ENCODE data around the gene INO80E. TPM values are rescaled to one million over a fixed set of nuclear protein-coding genes. Genes with fewer than 3 reads are reported as not detected.

The INO80E gene
- total and polyA plus RNA-seq, 9 donors: 23.8 to 81.6 (median 55.5) TPM

DNA sequence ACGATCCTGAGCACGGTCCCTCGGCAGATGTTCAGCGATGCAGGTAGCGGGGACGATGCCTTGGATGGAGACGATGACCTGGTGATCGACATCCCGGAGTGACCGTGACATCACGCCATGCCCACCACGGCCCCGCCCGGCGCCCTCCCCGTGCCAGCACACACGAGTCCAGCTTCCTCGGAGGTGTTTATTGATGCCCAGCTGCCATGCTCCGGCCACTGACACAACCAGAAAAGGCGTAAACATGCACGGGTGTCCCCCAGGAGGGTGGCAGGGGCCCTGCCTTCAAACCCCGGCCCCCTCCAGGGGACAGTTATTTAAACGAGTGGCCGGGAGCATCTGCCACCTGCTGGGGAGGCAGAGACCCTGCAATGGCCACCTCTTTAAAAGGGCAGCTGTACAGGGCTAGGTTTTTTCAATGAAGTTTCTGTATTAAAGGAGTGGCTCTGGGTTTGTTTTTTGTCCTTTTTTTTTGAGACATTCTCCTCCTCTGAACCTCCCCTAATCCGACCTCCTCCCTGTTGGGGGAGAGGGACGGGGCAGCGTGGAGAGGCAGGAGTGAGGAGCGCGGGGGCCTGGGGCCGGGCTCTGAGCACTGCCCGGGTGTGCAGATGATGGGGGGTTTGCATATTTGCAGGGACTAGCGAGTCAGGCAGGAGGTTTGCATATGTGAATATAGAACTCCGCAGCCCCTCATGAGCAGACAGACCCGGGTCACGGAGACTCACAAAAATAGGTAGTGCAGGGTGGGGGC is 9.5 kb downstream of the INO80E start:
- no peaks in the 10 kb centered on the region for H3K36me3 ChIP-seq
- DNase-seq: peak in 1 of 5 donors; percentile 46
- WGBS, 3 donors: 43 to 55% (median 46%) methylated on average over 35 of the region's 35 CpGs
- H3K4me1 ChIP-seq (ENCODE audit: insufficient read depth): peaks cover 2% of the 10 kb centered on the region
- no peak for TF ChIP-seq POLR2A (IDR thresholded peaks at IDR 0.05)
- TF ChIP-seq, protein P1, sequence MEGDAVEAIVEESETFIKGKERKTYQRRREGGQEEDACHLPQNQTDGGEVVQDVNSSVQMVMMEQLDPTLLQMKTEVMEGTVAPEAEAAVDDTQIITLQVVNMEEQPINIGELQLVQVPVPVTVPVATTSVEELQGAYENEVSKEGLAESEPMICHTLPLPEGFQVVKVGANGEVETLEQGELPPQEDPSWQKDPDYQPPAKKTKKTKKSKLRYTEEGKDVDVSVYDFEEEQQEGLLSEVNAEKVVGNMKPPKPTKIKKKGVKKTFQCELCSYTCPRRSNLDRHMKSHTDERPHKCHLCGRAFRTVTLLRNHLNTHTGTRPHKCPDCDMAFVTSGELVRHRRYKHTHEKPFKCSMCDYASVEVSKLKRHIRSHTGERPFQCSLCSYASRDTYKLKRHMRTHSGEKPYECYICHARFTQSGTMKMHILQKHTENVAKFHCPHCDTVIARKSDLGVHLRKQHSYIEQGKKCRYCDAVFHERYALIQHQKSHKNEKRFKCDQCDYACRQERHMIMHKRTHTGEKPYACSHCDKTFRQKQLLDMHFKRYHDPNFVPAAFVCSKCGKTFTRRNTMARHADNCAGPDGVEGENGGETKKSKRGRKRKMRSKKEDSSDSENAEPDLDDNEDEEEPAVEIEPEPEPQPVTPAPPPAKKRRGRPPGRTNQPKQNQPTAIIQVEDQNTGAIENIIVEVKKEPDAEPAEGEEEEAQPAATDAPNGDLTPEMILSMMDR (IDR thresholded peaks at IDR 0.05): peak; percentile 24 to 76 (median 65)
- no peaks in the 10 kb centered on the region for H3K27me3 ChIP-seq
- no peak overlapping the region for H3K4me3 ChIP-seq
- intact Hi-C loops (cut with DNase I): loop anchor here in 3 of 4 donors (5.0 to 10.0 kb wide), 5 partner anchors 81 to 201 kb away; partner anchors contain the start of genes MAZ (in 2 of the 3), CDIPT (in 1 of the 3), KCTD13 (in 1 of the 3) and PRRT2 (in 1 of the 3)
- H3K27ac ChIP-seq: no peak overlapping the region
- H3K9me3 ChIP-seq: no peaks in the 10 kb centered on the region

GRCh38 chr16:30006095-30006473 is 10.0 kb downstream of the INO80E start:
- Histone ChIP-seq H3K27ac (no peak overlapping the region), H3K9me3 (no peaks in the 10 kb centered on the region), H3K36me3 (no peaks in the 10 kb centered on the region), H3K4me3 (no peak overlapping the region), H3K27me3 (no peaks in the 10 kb centered on the region), H3K4me1 (ENCODE audit: insufficient read depth) (peaks cover 2% of the 10 kb centered on the region)
- intact Hi-C loops (cut with DNase I): loop anchor here in 3 of 4 donors (5.0 to 10.0 kb wide), 5 partner anchors 81 to 201 kb away; partner anchors contain the start of genes MAZ (in 2 of the 3), CDIPT (in 1 of the 3), KCTD13 (in 1 of the 3) and PRRT2 (in 1 of the 3)
- TF ChIP-seq EP300 (IDR thresholded peaks at IDR 0.05) (no peak), POLR2A (IDR thresholded peaks at IDR 0.05) (no peak)
- TF ChIP-seq, protein P1 (IDR thresholded peaks at IDR 0.05): no peak
- no peak for DNase-seq
- 81 to 89% (median 85%) methylated on average over 18 of the region's 18 CpGs for WGBS, 3 donors

DNA sequence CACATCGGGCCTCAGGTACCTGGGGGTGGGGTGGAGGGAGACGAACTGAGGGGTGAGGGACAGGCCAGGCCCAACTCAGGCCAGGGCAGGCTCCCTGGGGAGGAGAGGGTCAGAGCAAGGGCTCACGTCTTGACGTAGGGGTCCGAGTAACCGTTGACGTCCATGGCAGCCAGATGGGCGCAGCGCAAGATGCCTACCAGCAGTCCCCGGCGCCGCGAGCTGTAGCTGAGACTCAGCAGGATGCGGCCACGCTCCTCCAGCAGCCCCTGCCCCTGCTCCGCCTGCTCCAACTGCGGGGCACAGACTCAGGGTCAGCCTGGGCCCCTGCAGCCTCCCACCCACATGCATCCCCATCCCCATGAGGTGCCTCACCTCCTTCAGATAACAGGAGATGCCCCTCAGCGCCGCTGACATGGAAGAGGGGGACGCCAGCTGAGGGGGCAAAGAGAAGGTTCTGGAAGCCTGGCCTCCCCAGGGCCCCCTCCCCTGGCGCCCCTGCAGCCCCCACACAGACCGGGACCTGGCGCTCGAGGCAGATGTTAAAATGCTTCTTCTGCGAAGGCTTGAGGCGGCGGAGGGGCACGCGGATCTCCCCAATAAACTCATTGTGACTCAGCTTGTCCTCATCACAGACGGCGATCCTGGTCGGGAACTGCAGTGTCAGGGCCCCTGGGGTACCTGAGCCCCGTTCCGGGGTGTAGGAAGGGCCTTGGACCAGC is 10.8 kb downstream of the INO80E start:
- Histone ChIP-seq H3K27ac (no peak overlapping the region), H3K4me3 (no peak overlapping the region), H3K27me3 (no peaks in the 10 kb centered on the region), H3K9me3 (no peaks in the 10 kb centered on the region), H3K4me1 (ENCODE audit: insufficient read depth) (peaks cover 2% of the 10 kb centered on the region), H3K36me3 (no peaks in the 10 kb centered on the region)
- DNase-seq: no peak
- intact Hi-C loops (cut with DNase I): loop anchor here in 3 of 4 donors (5.0 to 10.0 kb wide), 5 partner anchors 82 to 202 kb away; partner anchors contain the start of genes MAZ (in 2 of the 3), CDIPT (in 1 of the 3), KCTD13 (in 1 of the 3) and PRRT2 (in 1 of the 3)
- WGBS, 3 donors: 76 to 85% (median 79%) methylated on average over 29 to 34 of the region's 34 CpGs
- TF ChIP-seq POLR2A (IDR thresholded peaks at IDR 0.05) (no peak), EP300 (IDR thresholded peaks at IDR 0.05) (no peak)
- TF ChIP-seq, protein P1 (IDR thresholded peaks at IDR 0.05): no peak

GRCh38 chr16:30007378-30007895 is 11.4 kb downstream of the INO80E start:
- intact Hi-C loops (cut with DNase I): loop anchor here in 3 of 4 donors (5.0 to 10.0 kb wide), 5 partner anchors 83 to 203 kb away; partner anchors contain the start of genes MAZ (in 2 of the 3), CDIPT (in 1 of the 3), KCTD13 (in 1 of the 3) and PRRT2 (in 1 of the 3)
- 68 to 80% (median 75%) methylated on average over 11 of the region's 11 CpGs for WGBS, 3 donors

More at GRCh38 chr16:30007378-30007895, 11.4 kb downstream of the INO80E start:
- Histone ChIP-seq H3K27ac (no peak overlapping the region), H3K36me3 (no peaks in the 10 kb centered on the region), H3K4me1 (ENCODE audit: insufficient read depth) (peaks cover 2% of the 10 kb centered on the region), H3K9me3 (no peaks in the 10 kb centered on the region), H3K4me3 (no peak overlapping the region), H3K27me3 (no peaks in the 10 kb centered on the region)
- TF ChIP-seq POLR2A (IDR thresholded peaks at IDR 0.05) (no peak), EP300 (IDR thresholded peaks at IDR 0.05) (no peak)
- TF ChIP-seq, protein P1 (IDR thresholded peaks at IDR 0.05): no peak
- DNase-seq: no peak

Data from ovary (tissue), 9 donors.